GM23248 (cell line): ENCODE results near the gene TEAD4. TPM values are rescaled to one million over a fixed set of nuclear protein-coding genes. Genes with fewer than 3 reads are reported as not detected.

ENCODE experiments used
- DNase-seq: peaks from one replicate; pipeline ENCODE4 v3.0.0-alpha.2; 2015
- H2AFZ ChIP-seq: fragments of 200-600 bp; sonication (generic); 2 replicates; pipeline ENCODE4 v1.6.1; 2016; ENCODE audit warnings: antibody characterized with exemption
- H3F3A ChIP-seq: fragments of 200-600 bp; sonication (generic); 2 replicates; pipeline ENCODE4 v1.6.1; 2016; ENCODE audit warnings: mild to moderate bottlenecking, antibody characterized with exemption, mixed run types; ENCODE audit not compliant: insufficient read depth
- H3K27ac ChIP-seq: fragments of 200-600 bp; sonication (generic); 2 replicates; pipeline ENCODE4 v1.5.1; 2016; ENCODE audit warnings: mild to moderate bottlenecking
- H3K27me3 ChIP-seq: fragments of 200-600 bp; sonication (generic); replicated peaks from 2 replicates; pipeline ENCODE4 v1.6.1; 2016; ENCODE audit warnings: mild to moderate bottlenecking; ENCODE audit not compliant: insufficient read depth
- H3K36me3 ChIP-seq: fragments of 200-600 bp; sonication (generic); 2 replicates; pipeline ENCODE4 v1.6.1; 2016; ENCODE audit warnings: low read depth, mild to moderate bottlenecking
- H3K4me1 ChIP-seq: fragments of 200-600 bp; sonication (generic); 2 replicates; pipeline ENCODE4 v1.6.1; 2016; ENCODE audit warnings: mild to moderate bottlenecking; ENCODE audit not compliant: insufficient read depth
- H3K4me2 ChIP-seq: fragments of 200-600 bp; sonication (generic); one replicate; pipeline ENCODE4 v1.6.1; 2016; ENCODE audit warnings: mild to moderate bottlenecking; ENCODE audit not compliant: unreplicated experiment
- H3K4me3 ChIP-seq: fragments of 200-600 bp; sonication (generic); 2 replicates; pipeline ENCODE4 v1.5.1; 2016; ENCODE audit warnings: mild to moderate bottlenecking
- H3K79me2 ChIP-seq: fragments of 200-600 bp; sonication (generic); 2 replicates; pipeline ENCODE4 v1.6.1; 2016; ENCODE audit warnings: mild to moderate bottlenecking; ENCODE audit not compliant: insufficient read depth
- H3K9ac ChIP-seq: fragments of 200-600 bp; sonication (generic); 2 replicates; pipeline ENCODE4 v1.6.1; 2016; ENCODE audit warnings: mild to moderate bottlenecking
- H3K9me2 ChIP-seq: fragments of 200-600 bp; sonication (generic); 2 replicates; pipeline ENCODE4 v1.6.1; 2016; ENCODE audit warnings: mixed run types, mild to moderate bottlenecking, moderate library complexity; ENCODE audit not compliant: insufficient read depth
- H3K9me3 ChIP-seq: fragments of 200-600 bp; sonication (generic); one replicate; pipeline ENCODE4 v1.6.1; 2017; ENCODE audit warnings: low read depth
- H4K20me1 ChIP-seq: fragments of 200-600 bp; sonication (generic); 2 replicates; pipeline ENCODE4 v1.6.0; 2016; ENCODE audit not compliant: insufficient read depth
- EZH2 ChIP-seq: fragments of 200-600 bp; sonication (generic); IDR thresholded peaks from 2 replicates; pipeline ENCODE4 v1.6.1; 2018; ENCODE audit warnings: antibody characterized with exemption, mild to moderate bottlenecking; ENCODE audit not compliant: insufficient read depth, poor library complexity, severe bottlenecking
- EZH2phosphoT487 ChIP-seq: fragments of 200-600 bp; sonication (generic); IDR thresholded peaks from 2 replicates; pipeline ENCODE4 v1.6.1; 2018; ENCODE audit warnings: antibody characterized with exemption, moderate library complexity, mild to moderate bottlenecking, low read depth; ENCODE audit not compliant: insufficient read depth
- WGBS, 2 experiments: methylation state at CpG; one replicate each; pipeline ENCODE4 v1.1.6; 2015 to 2017; ENCODE audit warnings: low lambda C conversion rate in 2 of 2, low coverage in 1 of 2; ENCODE audit errors: missing lambda C conversion rate in 2 of 2; 5-methylcytosine and 5-hydroxymethylcytosine counted together
- in situ Hi-C: fragments of 300-500 bp; cut with MboI; formaldehyde crosslinking; loops from 2 replicates; pipeline ENCODE4 v1.15.0; 2020
- polyA plus RNA-seq: library from polyadenylated mRNA; unstranded; fragments of >200 nt; fragmentation: Nextera tagmentation; extraction: Ambion mirVana; gene quantifications from 2 replicates; pipeline ENCODE4 v1.2.1, GENCODE V29; 2016
- total RNA-seq: library from RNA; depleted of rRNA; stranded (reverse); fragments of >200 nt; shearing (Covaris generic); gene quantifications from 2 replicates; pipeline ENCODE4 v1.2.3, GENCODE V29; 2014

The TEAD4 gene
- total and polyA plus RNA-seq, 2 experiments from 2014 or later, result 13.6 to 13.8 TPM

DNA sequence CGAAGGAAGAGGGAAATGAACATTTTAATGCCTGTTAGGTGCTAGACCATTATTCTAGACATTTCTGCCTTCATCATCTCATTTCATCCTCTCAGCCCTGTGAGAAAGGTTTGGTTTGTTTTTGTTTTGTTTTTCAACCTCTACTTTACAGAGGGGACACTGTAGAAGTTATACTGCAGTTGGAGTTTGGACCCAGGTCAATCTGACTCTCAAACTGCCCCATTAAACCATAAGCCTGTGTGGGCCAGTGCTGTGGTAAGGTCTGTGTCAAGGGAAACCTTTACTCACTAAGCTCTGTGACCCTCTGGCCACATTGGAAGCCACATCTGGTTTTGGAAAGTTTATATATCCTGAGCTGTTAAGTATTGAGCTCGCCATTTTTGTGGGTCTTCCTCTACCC, 8.5 kb downstream of the TEAD4 start:
- DNase-seq, result no peak
- in situ Hi-C loops, result no loop called here
- H3K4me2 ChIP-seq, result no peak overlapping the region
- no peaks in the 10 kb centered on the region for H3F3A ChIP-seq
- H3K4me1 ChIP-seq, result no peaks in the 10 kb centered on the region
- H4K20me1 ChIP-seq, result no peaks in the 10 kb centered on the region
- no peak overlapping the region for H3K9ac ChIP-seq
- no peak for TF ChIP-seq EZH2phosphoT487
- no peak for TF ChIP-seq EZH2
- H2AFZ ChIP-seq, result no peak overlapping the region
- H3K27ac ChIP-seq, result no peak overlapping the region
- H3K36me3 ChIP-seq, result no peaks in the 10 kb centered on the region
- WGBS, 2 experiments, result 74 to 83% methylated on average over 2 of the region's 2 CpGs
- peaks cover 32% of the 10 kb centered on the region for H3K79me2 ChIP-seq
- no peaks in the 10 kb centered on the region for H3K9me2 ChIP-seq
- no peak overlapping the region for H3K4me3 ChIP-seq
- no peaks in the 10 kb centered on the region for H3K9me3 ChIP-seq
- no peaks in the 10 kb centered on the region for H3K27me3 ChIP-seq

DNA sequence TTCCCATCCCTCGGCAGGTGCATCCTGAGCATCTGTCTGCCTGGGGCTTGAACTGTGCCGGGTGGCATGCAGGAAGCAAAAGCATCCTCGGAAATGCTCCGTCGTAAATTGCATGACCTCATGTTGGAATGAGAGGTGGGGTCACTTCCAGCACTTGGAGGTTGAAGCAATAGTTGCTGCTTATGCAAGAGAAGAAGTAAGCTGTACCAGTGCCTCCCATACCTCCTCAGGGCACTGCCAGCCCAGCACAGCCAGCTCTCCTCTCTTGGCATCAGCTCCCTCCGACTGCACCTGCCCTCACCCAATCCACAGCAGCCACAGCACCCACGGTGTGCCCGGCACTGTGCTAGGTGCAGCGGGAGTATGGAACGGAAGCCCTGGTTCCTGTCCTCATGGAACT, 11.5 kb downstream of the TEAD4 start:
- Histone ChIP-seq H3K9ac (no peak overlapping the region), H3K79me2 (peaks cover 21% of the 10 kb centered on the region; the same call in 1 of the 2 replicates), H3F3A (no peaks in the 10 kb centered on the region), H3K27ac (no peak overlapping the region), H3K36me3 (no peaks in the 10 kb centered on the region), H4K20me1 (no peaks in the 10 kb centered on the region), H3K4me3 (no peak overlapping the region), H3K9me2 (no peaks in the 10 kb centered on the region), H3K4me2 (no peak overlapping the region), H3K9me3 (no peaks in the 10 kb centered on the region), H2AFZ (no peak overlapping the region), H3K4me1 (no peaks in the 10 kb centered on the region), H3K27me3 (no peaks in the 10 kb centered on the region)
- DNase-seq, result peak; percentile 28
- TF ChIP-seq EZH2phosphoT487 (no peak), EZH2 (no peak)
- 62 to 73% methylated on average over 10 of the region's 10 CpGs for WGBS, 2 experiments
- in situ Hi-C loops, result no loop called here

DNA sequence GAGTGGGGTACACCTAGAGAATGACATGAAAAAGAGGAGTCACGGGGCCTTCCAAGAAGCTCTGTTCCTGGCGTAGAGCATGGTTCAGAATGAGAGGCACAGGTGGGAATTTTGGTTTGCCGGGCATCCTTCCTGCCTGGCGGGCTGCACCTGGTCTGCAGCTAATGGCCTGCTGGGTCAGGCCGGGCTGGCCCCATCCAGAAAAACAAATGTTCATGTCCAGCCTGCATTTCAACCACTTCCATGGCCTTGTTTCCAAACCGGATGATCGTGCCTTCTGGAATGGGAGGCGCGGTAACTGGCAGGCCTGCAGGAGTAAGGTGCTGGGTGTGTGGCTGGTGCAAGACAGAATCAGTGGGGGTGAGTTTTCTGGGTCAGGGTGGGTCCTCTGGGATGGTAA, 14.4 kb downstream of the TEAD4 start:
- H3F3A ChIP-seq, result no peaks in the 10 kb centered on the region
- H3K79me2 ChIP-seq, result 0 out of 2 replicates have a peak, but pooled peaks cover 16% of the 10 kb centered on the region
- no peak overlapping the region for H3K9ac ChIP-seq
- H3K9me3 ChIP-seq, result no peaks in the 10 kb centered on the region
- H2AFZ ChIP-seq, result no peak overlapping the region
- in situ Hi-C loops, result no loop called here
- 91 to 93% methylated on average over 9 of the region's 9 CpGs for WGBS, 2 experiments
- H3K27me3 ChIP-seq, result no peaks in the 10 kb centered on the region
- no peak overlapping the region for H3K4me2 ChIP-seq
- H3K27ac ChIP-seq, result no peak overlapping the region
- H3K36me3 ChIP-seq, result no peaks in the 10 kb centered on the region
- DNase-seq, result no peak
- H3K9me2 ChIP-seq, result no peaks in the 10 kb centered on the region
- TF ChIP-seq EZH2 (no peak), EZH2phosphoT487 (no peak)
- no peaks in the 10 kb centered on the region for H3K4me1 ChIP-seq
- H4K20me1 ChIP-seq, result no peaks in the 10 kb centered on the region
- no peak overlapping the region for H3K4me3 ChIP-seq

DNA sequence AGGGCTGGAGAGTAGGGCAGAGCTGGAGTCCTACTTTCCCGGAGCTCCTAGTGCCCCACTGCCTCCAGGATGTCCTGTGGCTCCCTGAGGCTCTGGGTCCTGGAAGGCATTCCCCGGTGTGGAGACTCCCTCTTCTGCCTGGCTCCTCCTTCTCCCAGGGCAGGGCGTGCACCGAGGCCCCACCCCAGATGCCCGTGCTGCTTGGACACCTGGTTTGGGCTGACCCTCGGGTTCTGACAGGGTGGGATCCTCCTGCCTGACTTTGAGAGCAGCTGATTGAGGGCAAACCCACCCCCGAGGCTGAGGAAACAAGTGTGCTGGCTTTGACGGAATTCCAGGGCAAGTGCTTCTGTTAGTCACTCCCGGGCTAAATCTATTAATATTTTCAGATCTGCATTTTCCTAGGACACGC, 15.4 kb downstream of the TEAD4 start:
- H3K4me2 ChIP-seq, result no peak overlapping the region
- peak; percentile 40 for DNase-seq
- no peaks in the 10 kb centered on the region for H3K36me3 ChIP-seq
- WGBS, 2 experiments, result 45 to 46% methylated on average over 9 to 10 of the region's 10 CpGs
- H3K9ac ChIP-seq, result no peak overlapping the region
- no peaks in the 10 kb centered on the region for H3F3A ChIP-seq
- H3K4me1 ChIP-seq, result no peaks in the 10 kb centered on the region
- TF ChIP-seq EZH2, result no peak
- no peaks in the 10 kb centered on the region for H3K9me3 ChIP-seq
- H4K20me1 ChIP-seq, result no peaks in the 10 kb centered on the region
- no peak overlapping the region for H2AFZ ChIP-seq
- 0 out of 2 replicates have a peak, but pooled peaks cover 10% of the 10 kb centered on the region for H3K79me2 ChIP-seq
- no peak overlapping the region for H3K4me3 ChIP-seq
- H3K27me3 ChIP-seq, result no peaks in the 10 kb centered on the region
- H3K27ac ChIP-seq, result no peak overlapping the region
- no peaks in the 10 kb centered on the region for H3K9me2 ChIP-seq
- in situ Hi-C loops, result no loop called here

DNA sequence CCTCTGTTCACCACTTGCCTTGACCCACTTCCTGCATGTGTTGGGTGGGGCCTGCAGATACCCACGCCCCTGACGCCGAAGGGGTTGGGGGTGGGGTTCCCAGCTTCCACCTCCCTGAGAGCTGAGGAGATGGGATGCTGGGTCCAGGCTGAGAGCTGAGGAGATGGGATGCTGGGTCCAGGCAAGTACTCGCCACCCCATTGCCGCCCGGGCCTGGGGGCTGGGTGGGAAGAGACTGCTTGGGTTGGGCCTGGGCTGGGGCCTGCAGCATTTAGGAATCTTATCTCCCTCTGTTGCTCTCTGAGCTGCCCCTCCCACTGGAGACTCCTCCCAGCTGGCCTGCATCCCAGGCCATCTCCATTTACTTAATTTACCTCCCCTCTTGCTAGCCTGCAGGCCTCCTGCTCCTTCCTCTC, 17.4 kb downstream of the TEAD4 start:
- Histone ChIP-seq H3K27me3 (no peaks in the 10 kb centered on the region), H3K9me2 (no peaks in the 10 kb centered on the region), H2AFZ (no peak overlapping the region), H3K36me3 (no peaks in the 10 kb centered on the region), H3K4me3 (no peak overlapping the region), H3F3A (no peaks in the 10 kb centered on the region), H3K4me1 (no peaks in the 10 kb centered on the region), H3K79me2 (0 out of 2 replicates have a peak, but pooled peaks cover 10% of the 10 kb centered on the region), H3K27ac (no peak overlapping the region), H3K4me2 (no peak overlapping the region), H3K9me3 (no peaks in the 10 kb centered on the region), H4K20me1 (no peaks in the 10 kb centered on the region), H3K9ac (no peak overlapping the region)
- WGBS, 2 experiments, result 55 to 77% methylated on average over 3 to 6 of the region's 6 CpGs
- in situ Hi-C loops, result no loop called here
- no peak for TF ChIP-seq EZH2phosphoT487
- TF ChIP-seq EZH2, result no peak
- no peak for DNase-seq
